ENCODE results near the gene LY86.

The LY86 gene

GRCh38 chr6:6679633-6680032 lies 91.1 kb downstream of the LY86 start:
- in situ Hi-C loops (cut with MboI; ENCODE audit: low sequenced_read_pairs) = no loop called here

GRCh38 chr6:6680526-6680925 lies 92.0 kb downstream of the LY86 start:
- in situ Hi-C loops (cut with MboI; ENCODE audit: low sequenced_read_pairs) = no loop called here

GRCh38 chr6:6681075-6681849 lies 92.7 kb downstream of the LY86 start:
- in situ Hi-C loops (cut with MboI; ENCODE audit: low sequenced_read_pairs) = no loop called here

GRCh38 chr6:6682225-6682624 lies 93.7 kb downstream of the LY86 start:
- in situ Hi-C loops (cut with MboI; ENCODE audit: low sequenced_read_pairs) = no loop called here

- in situ Hi-C loops (cut with MboI; ENCODE audit: low sequenced_read_pairs) = no loop called here
Measured at GRCh38 chr6:6683969-6684833, 95.7 kb downstream of the LY86 start.

GRCh38 chr6:6685249-6686040 lies 96.9 kb downstream of the LY86 start:
- in situ Hi-C loops (cut with MboI; ENCODE audit: low sequenced_read_pairs) = no loop called here

- in situ Hi-C loops (cut with MboI; ENCODE audit: low sequenced_read_pairs) = no loop called here
Measured at GRCh38 chr6:6686176-6686575, 97.7 kb downstream of the LY86 start.

GRCh38 chr6:6686748-6687601 lies 98.5 kb downstream of the LY86 start:
- in situ Hi-C loops (cut with MboI; ENCODE audit: low sequenced_read_pairs) = no loop called here

- in situ Hi-C loops (cut with MboI; ENCODE audit: low sequenced_read_pairs) = no loop called here
Measured at GRCh38 chr6:6688283-6688682, 99.8 kb downstream of the LY86 start.

- in situ Hi-C loops (cut with MboI; ENCODE audit: low sequenced_read_pairs) = no loop called here
Measured at GRCh38 chr6:6688951-6689350, 100.4 kb downstream of the LY86 start.

GRCh38 chr6:6689400-6690143 lies 101.1 kb downstream of the LY86 start:
- in situ Hi-C loops (cut with MboI; ENCODE audit: low sequenced_read_pairs) = no loop called here

GRCh38 chr6:6690144-6690483 lies 101.6 kb downstream of the LY86 start:
- in situ Hi-C loops (cut with MboI; ENCODE audit: low sequenced_read_pairs) = no loop called here

- in situ Hi-C loops (cut with MboI; ENCODE audit: low sequenced_read_pairs) = no loop called here
Measured at GRCh38 chr6:6694368-6694780, 105.9 kb downstream of the LY86 start.

- in situ Hi-C loops (cut with MboI; ENCODE audit: low sequenced_read_pairs) = no loop called here
Measured at GRCh38 chr6:6694825-6695624, 106.5 kb downstream of the LY86 start.

- in situ Hi-C loops (cut with MboI; ENCODE audit: low sequenced_read_pairs) = no loop called here
Measured at GRCh38 chr6:6695625-6696276, 107.2 kb downstream of the LY86 start.

- in situ Hi-C loops (cut with MboI; ENCODE audit: low sequenced_read_pairs) = no loop called here
Measured at GRCh38 chr6:6696867-6697531, 108.5 kb downstream of the LY86 start.

GRCh38 chr6:6697620-6698019 lies 109.1 kb downstream of the LY86 start:
- in situ Hi-C loops (cut with MboI; ENCODE audit: low sequenced_read_pairs) = no loop called here
